ENCODE results near the gene BMERB1.

The BMERB1 gene

DNA sequence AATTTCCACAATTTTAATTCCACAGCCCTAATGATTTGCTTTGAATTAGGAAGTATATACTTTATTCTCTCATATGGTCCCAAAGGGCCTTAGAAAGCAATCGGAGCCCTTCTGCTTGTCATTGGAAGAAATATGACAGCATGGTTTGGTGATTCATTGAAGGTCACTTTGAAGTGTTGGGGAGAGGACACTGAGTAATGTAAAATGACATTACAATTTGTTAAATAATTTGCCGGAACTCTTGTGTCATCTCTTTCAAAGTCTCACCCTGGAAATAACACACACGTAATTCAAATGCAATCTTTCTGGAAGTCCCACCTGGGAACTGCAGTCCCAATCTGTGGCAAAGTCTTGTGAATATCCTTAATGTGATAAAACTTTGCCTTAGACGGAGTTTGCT, 59.8 kb downstream of the BMERB1 start:
- no peak for DNase-seq (ENCODE audit: low read depth in 1 of 2, low spot score in 1 of 2)

DNA sequence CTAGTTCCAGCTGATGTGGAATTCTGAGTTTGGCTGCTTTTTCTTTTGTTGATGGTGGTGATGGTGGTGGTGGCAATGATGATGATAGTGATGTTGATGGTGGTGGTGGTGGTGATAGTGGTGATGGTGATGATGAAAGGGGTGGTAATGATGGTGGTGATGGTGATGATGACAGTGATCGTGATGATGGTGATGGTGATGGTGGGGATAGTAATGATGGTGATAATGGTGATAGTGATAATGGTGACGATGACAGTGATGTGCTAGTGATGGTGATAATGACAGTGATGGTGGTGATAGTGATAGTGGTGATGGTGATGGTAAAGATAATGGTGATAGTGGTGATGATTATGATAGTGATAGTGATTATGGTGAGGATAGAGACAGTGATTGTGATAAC, 61.5 kb downstream of the BMERB1 start:
- DNase-seq (ENCODE audit: low read depth in 1 of 2, low spot score in 1 of 2), result no peak

DNA sequence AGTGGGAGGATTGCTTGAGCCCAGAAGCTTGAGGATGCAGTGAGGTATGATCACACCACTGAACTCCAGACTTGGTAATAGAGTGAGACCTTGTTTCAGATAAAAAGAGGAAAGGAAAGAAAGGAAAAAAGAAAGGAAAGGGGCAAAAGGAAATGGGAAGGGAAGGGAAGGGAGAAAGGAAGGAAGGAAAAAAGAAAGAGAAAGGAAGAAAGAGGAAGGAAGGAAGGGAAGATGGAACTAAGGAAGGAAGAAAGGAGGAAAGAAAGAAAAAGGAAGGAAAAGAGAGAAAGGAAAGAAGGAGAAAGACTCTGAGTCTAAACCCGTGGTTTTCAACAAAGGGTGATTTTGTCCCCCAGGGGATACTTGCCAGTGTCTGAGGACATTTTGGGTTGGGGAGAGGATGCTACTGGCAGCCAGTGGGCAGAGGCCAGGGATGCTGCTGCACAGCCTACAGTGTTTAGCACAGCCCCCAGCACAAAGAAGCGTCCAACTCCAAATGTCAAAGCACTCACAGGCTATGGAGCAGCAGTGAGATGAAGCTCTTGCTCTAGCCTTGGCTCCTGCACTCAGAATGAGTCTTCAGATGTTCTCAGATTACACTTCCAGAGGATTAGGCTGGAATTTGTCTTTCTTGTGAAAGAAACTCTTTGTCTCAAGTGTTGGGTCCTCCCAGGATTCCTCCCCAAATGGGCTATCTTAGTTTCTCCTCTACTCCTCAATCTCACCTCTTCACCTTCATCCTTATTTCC, 64.2 kb downstream of the BMERB1 start:
- no peak for DNase-seq (ENCODE audit: low read depth in 1 of 2, low spot score in 1 of 2)

DNA sequence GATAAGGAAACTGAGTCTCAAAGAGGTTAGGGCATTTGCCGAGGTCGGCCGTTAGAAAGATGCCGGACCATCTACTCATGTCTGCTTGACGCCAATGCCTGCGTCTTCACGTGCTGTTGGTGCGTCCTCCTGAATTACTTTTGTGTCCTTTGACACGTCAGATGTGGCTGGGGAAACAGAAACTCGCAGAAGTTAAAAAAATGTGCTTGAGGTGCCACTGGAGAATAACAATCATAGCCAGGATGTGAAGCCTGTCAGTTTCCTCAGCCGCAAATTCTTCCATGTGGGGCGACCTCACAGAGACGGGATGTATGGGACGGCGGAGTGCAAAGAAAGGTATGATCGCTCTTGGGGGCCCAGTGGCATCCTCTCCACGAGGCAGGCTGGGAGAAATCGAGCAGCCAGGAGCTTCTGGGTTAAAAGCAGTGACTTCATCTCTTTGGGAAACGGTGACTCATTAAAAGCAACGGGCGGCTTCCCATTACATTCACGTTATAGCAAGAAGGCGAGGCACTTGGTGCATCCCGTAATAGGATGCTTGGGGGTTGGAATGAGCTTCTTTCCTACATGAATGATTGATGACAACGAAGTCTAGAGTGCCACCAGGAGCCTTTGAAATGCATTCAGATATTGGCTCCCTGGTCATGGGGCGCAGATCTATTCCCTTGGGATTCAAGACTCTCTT, 67.8 kb downstream of the BMERB1 start:
- no peak for DNase-seq (ENCODE audit: low read depth in 1 of 2, low spot score in 1 of 2)

DNA sequence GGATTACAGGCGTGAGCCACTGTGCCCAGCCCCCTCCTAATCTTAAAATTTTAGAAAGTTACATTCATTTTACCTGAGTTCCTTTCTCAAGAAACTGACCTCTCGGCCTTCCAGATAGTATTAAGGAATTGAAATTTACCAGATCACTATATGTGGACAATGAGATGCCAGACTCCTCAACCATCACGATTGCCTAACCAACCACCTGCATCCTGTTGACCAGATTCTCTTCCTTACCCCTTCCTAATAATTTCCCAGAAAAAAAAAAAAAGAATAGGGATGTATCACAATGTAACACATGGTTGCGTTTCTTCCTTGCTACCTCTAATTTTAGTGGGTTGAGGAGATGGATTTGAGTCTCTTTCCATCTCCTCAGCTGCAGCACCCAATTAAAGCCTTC, 72.1 kb downstream of the BMERB1 start:
- DNase-seq (ENCODE audit: low read depth in 1 of 2, low spot score in 1 of 2), result no peak

- DNase-seq (ENCODE audit: low read depth in 1 of 2, low spot score in 1 of 2), result no peak
These were observed 73.0 kb downstream of the BMERB1 start for GRCh38 chr16:15507301-15507958.

DNA sequence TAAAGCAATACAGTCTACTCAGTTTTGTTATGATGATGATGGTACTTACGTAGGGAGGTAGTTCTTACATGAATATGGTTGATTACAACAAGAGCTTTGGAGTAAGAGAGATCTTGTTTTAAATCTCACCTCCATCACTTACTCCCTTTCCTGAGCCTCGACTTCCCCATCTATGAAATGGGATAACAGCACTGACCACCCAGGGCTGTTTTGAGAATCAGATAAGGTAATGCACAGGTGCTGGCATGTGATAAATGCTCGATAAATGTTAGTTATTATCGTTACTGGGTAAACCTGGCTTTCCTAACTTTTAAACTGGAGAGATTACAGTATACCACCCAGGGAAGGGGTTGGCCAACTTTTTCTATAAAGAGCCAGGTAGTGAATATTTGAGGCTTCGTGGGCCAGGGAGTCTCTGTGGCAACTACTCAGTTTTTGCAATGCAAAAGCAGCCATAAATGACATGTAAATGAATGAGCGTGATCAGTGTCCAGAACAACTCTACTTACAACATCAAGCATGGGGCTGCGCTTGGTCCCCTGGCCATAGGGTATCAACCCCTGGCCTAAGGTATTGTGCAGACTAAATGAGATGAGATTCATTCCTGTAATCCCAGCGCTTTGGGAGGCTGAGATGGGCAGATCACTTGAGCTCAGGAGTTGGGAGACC, 73.7 kb downstream of the BMERB1 start:
- no peak for DNase-seq (ENCODE audit: low read depth in 1 of 2, low spot score in 1 of 2)

GRCh38 chr16:15509051-15509592, 74.7 kb downstream of the BMERB1 start:
- DNase-seq (ENCODE audit: low read depth in 1 of 2, low spot score in 1 of 2), result no peak

- DNase-seq (ENCODE audit: low read depth in 1 of 2, low spot score in 1 of 2), result no peak
These were observed 75.5 kb downstream of the BMERB1 start for GRCh38 chr16:15509593-15510535.

- no peak for DNase-seq (ENCODE audit: low read depth in 1 of 2, low spot score in 1 of 2)
These were observed 76.6 kb downstream of the BMERB1 start for GRCh38 chr16:15510992-15511391.

DNA sequence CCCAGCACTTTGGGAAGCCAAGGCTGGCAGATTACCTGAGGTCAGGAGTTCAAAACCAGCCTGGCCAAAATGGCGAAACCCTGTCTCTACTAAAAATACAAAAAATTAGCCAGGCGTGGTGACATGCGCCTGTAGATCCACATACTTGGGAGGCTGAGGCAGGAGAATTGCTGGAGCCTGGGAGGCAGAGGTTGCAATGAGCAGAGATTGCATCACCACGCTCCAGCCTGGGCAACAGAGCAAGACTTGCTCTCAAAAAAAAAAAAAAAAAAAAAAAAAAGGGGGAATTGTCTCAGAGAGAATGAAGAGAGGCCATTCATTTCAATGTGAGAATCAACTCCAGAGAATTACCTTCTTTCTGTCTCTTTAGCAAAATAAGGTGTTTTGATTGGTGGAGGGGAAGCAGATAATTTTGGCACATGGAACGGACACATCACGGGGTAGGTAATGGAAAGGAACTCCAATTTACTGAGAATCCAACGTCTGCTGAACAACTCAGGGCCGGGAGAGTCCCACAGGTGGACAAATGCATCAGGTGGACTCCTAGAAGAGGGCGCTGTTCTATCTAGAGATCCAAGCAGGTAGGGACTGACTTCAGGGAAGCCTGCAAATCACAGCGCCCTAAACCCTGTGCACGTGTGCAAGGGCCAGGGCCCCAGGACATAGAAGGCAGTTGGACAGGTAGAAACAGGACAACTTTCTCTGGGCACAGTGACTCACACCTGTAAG, 77.5 kb downstream of the BMERB1 start:
- no peak for DNase-seq (ENCODE audit: low read depth in 1 of 2, low spot score in 1 of 2)

GRCh38 chr16:15513156-15513555, 78.8 kb downstream of the BMERB1 start:
- DNase-seq (ENCODE audit: low read depth in 1 of 2, low spot score in 1 of 2), result no peak

GRCh38 chr16:15515992-15516391, 81.6 kb downstream of the BMERB1 start:
- DNase-seq (ENCODE audit: low read depth in 1 of 2, low spot score in 1 of 2), result no peak

- DNase-seq (ENCODE audit: low read depth in 1 of 2, low spot score in 1 of 2), result no peak
These were observed 82.2 kb downstream of the BMERB1 start for GRCh38 chr16:15516609-15517008.

GRCh38 chr16:15517743-15518377, 83.5 kb downstream of the BMERB1 start:
- DNase-seq (ENCODE audit: low read depth in 1 of 2, low spot score in 1 of 2), result no peak

GRCh38 chr16:15518381-15519351, 84.3 kb downstream of the BMERB1 start:
- no peak for DNase-seq (ENCODE audit: low read depth in 1 of 2, low spot score in 1 of 2)

DNA sequence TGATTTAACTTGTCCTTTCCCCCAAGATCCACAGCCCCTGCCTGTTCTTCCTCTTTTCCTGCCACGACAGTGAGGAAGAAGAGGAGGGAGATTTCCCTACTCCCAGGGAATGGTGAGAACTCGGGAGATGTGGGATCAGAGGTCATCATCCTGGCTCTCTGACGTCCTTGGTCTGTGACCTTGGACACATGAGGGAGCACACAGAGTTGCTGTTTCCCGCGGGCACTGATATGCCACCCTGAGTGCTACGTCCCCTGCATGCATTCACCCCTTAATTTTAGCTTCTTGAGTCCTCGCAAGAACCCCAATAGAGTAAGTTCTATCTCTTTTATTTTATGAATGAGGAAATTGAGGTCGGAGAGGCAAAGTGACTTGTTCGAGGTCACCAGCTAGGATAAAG, 85.4 kb downstream of the BMERB1 start:
- no peak for DNase-seq (ENCODE audit: low read depth in 1 of 2, low spot score in 1 of 2)

DNA sequence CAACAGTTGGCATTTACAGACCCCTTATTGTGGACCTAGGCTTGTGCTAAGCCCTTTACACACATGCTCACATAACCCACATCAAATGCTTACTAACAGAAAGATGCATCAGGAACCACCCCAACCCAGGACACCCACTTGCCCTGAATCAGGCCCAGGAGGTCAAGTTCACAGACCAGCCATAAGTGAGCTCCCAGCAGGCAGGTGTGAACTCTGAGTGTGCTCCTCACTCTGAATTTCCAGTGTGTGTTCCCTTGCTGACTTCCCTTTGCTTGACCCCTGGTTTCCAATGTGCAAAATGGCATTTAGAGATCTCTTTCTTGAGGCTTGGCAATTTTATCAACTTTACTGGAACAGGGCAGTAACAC, 87.0 kb downstream of the BMERB1 start:
- DNase-seq (ENCODE audit: low read depth in 1 of 2, low spot score in 1 of 2), result no peak
